Lower lobe of right lung (tissue), 2 donors: ENCODE results near the gene PIAS4. TPM values are rescaled to one million over a fixed set of nuclear protein-coding genes. Genes with fewer than 3 reads are reported as not detected.

Experiments used
- ATAC-seq, 2 donors: fragments of 200-7000 bp; cut with Tn5 transposase; one replicate each; pipeline ENCODE4 v1.9.1; 2020 to 2022; ENCODE audit warnings: mild to moderate bottlenecking in 2 of 2, moderate library complexity in 2 of 2
- DNase-seq: peaks from one replicate; pipeline ENCODE4 v3.0.0-alpha.2; 2020
- H3K27ac ChIP-seq: fragments of 200-600 bp; one replicate; pipeline ENCODE4 v1.8.0; 2022
- H3K27me3 ChIP-seq: fragments of 200-600 bp; one replicate; pipeline ENCODE4 v1.8.0; 2022; ENCODE audit warnings: low read depth
- H3K36me3 ChIP-seq: fragments of 200-600 bp; one replicate; pipeline ENCODE4 v1.8.0; 2022; ENCODE audit warnings: mild to moderate bottlenecking
- H3K4me1 ChIP-seq: fragments of 200-600 bp; one replicate; pipeline ENCODE4 v1.8.0; 2022
- H3K4me3 ChIP-seq: fragments of 200-600 bp; one replicate; pipeline ENCODE4 v1.8.0; 2022; ENCODE audit warnings: mild to moderate bottlenecking
- H3K9me3 ChIP-seq: fragments of 200-600 bp; one replicate; pipeline ENCODE4 v1.8.0; 2022
- intact Hi-C: fragments of 100-400 bp; cut with DNase I; formaldehyde crosslinking; loops from one replicate; pipeline ENCODE4 v1.11.0; 2022
- total RNA-seq: library from RNA; stranded (reverse); fragmentation: NEBNext Ultra II Directional; extraction: Animal tissue kit (Norgen Biotek cat#: 25700); gene quantifications from one replicate; pipeline ENCODE4 v1.2.1, GENCODE V29; 2021
- TF ChIP-seq, protein P1 (sequence below): fragments of 200-600 bp; IDR thresholded peaks from one replicate; pipeline ENCODE4 v1.8.0; 2022; ENCODE audit warnings: antibody characterized with exemption, mild to moderate bottlenecking
- donor health status: DM: no; HTN: yes; CAD: no; lungs with severe emphysema.

The PIAS4 gene
- total RNA-seq, 1 donor from 2014 or later: 27.6 TPM

DNA sequence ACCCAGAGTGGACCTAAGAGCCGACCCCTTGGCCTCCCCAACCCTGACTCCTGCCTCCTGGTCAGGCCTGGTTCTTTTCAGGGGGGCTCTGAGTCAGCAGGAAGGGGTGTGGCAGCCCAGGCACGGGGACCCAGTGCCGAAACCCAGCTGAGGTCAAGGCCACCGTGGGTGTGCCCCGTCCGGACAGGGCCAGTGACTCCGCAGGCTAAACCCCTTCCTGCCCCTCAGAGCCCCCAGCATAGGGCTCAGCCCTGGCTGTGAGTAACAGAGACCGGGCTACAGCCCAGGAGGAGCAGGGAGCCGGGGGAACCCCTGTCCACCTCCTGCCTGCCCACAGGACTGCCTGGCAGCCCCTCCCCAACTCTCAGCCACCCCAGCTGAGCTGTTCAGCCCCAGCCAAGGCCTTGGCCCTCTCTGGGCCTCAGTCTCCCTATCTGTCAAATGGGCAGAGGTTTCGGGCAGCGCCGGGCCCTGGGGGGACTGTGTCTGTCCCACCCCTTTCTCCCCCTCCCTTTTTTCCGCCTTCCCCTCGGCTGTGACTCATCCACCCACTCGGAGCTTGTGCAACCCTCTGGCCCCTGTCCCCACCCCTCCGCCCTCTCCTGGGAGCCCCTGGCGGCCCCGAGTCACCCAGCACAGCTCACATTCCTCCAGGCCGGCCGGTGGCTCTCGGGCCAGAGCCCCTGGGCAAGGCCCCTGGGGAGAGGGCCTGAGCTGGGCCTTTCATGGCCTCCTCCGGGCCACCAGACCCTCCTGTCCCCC, 50.6 kb downstream of the PIAS4 start:
- Histone ChIP-seq H3K36me3 (peaks cover 31% of the 10 kb centered on the region), H3K27ac (peak overlapping the region; percentile 94), H3K9me3 (no peaks in the 10 kb centered on the region), H3K27me3 (no peaks in the 10 kb centered on the region), H3K4me3 (peak overlapping the region; percentile 43), H3K4me1 (peaks cover 70% of the 10 kb centered on the region)
- peak; percentile 80 to 85 for ATAC-seq
- intact Hi-C loops: no loop called here
- DNase-seq: peak; percentile 92
- TF ChIP-seq, protein P1, sequence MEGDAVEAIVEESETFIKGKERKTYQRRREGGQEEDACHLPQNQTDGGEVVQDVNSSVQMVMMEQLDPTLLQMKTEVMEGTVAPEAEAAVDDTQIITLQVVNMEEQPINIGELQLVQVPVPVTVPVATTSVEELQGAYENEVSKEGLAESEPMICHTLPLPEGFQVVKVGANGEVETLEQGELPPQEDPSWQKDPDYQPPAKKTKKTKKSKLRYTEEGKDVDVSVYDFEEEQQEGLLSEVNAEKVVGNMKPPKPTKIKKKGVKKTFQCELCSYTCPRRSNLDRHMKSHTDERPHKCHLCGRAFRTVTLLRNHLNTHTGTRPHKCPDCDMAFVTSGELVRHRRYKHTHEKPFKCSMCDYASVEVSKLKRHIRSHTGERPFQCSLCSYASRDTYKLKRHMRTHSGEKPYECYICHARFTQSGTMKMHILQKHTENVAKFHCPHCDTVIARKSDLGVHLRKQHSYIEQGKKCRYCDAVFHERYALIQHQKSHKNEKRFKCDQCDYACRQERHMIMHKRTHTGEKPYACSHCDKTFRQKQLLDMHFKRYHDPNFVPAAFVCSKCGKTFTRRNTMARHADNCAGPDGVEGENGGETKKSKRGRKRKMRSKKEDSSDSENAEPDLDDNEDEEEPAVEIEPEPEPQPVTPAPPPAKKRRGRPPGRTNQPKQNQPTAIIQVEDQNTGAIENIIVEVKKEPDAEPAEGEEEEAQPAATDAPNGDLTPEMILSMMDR: peak; percentile 24

DNA sequence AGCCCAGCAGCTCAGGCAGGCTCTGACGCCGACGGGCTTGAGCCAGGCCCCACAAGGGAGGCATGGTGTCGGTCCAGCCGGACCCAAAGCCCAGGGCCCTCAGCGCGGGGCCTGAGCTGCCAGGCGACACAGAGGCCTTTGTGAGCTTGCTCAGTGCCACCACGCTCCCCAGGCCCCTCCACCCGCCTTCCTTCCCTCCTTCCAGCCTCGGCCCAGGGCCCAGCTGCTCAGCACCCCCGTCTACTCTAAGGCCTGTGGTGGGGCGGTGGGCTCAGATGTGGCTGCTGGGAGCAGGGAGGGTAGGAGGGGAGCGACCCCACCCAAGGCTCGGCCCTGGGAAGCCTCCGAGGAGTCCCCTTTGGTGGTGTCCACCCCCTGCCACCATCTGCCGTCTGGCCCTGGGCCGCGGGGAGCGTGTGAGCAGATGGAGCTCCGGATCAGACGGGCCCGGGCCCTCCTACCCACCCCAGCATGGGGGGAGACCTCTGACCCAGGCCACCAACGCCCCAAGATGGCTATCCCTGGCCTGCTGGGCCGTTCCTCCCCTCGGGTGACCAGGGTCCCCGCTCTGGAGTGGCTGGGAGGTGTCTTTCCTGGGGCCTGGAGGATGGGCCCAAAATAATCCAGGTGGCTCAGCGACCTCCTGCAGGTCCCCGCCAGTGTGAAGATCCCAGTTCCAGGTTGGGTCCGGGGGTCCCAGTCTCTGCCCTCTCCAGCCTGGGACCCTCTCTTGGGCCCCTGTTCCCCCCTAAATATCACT, 51.3 kb downstream of the PIAS4 start:
- no peaks in the 10 kb centered on the region for H3K27me3 ChIP-seq
- H3K4me1 ChIP-seq: peaks cover 70% of the 10 kb centered on the region
- intact Hi-C loops: no loop called here
- DNase-seq: peak; percentile 59
- H3K4me3 ChIP-seq: peak overlapping the region; percentile 43
- ATAC-seq: peak; percentile 3 to 5
- TF ChIP-seq, protein P1: no peak
- no peaks in the 10 kb centered on the region for H3K9me3 ChIP-seq
- H3K27ac ChIP-seq: peak overlapping the region; percentile 94
- H3K36me3 ChIP-seq: peaks cover 24% of the 10 kb centered on the region

DNA sequence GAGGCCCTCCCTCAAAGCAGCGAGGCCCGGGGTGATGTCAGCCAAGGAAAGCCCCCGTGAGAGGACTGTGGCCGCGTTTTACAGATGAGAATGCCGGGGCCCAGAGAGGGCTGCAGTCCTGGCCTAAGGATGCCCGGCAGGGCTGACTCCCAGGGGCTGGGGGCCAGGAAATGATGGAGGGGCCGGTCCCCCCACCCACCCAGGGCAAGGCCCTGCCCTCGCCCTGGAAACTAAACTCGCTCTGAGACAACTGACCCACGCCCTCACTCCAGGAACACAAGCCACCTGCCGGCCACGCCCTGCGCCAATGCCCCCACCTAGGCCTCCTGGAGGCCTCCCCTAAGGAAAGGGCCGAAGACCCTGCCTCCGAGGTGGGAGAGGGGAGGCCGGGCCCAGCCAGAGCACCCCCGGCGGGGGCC, 51.9 kb downstream of the PIAS4 start:
- TF ChIP-seq, protein P1: no peak
- ATAC-seq: no peak
- intact Hi-C loops: no loop called here
- DNase-seq: no peak
- no peaks in the 10 kb centered on the region for H3K9me3 ChIP-seq
- peak overlapping the region; percentile 43 for H3K4me3 ChIP-seq
- H3K27me3 ChIP-seq: no peaks in the 10 kb centered on the region
- H3K27ac ChIP-seq: peak overlapping the region; percentile 94
- peaks cover 75% of the 10 kb centered on the region for H3K4me1 ChIP-seq
- H3K36me3 ChIP-seq: peaks cover 18% of the 10 kb centered on the region

DNA sequence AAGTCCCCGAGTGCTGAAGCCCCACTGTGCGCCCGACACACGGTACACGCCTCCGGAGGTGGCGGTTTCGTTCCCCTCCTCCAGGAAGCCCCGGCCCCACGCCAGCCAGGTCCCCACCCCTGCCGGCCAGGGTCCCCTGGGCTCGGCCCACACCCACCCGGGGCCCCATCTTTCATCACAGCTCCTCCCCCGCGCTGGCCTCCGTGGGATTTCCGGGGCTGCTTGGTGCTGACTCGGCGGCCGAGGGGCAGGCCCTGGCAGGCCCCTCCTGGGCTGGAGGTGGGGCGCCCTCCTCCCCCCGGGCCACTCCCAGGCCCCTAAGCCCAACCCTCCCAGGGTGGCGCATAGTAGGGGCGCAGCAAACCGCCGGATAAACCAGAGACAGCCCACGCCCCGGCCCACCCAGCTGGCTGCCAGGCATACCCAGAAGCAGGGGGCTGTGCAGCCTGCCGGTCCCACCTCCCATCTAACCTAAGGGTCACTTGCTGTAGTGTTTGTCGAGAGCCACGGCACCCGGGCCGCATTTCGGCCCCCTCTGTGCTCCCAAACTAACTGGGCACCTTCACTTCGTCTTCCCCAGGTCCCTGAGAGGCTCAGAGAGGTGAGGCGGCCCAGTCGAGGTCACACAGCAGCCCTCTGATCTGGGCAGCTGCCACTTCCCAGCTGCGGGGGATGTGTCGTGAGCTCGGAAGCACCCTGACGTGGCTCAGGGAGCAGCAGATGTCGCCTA, 52.5 kb downstream of the PIAS4 start:
- intact Hi-C loops: no loop called here
- peaks cover 76% of the 10 kb centered on the region for H3K4me1 ChIP-seq
- no peaks in the 10 kb centered on the region for H3K27me3 ChIP-seq
- peaks cover 12% of the 10 kb centered on the region for H3K36me3 ChIP-seq
- H3K9me3 ChIP-seq: no peaks in the 10 kb centered on the region
- TF ChIP-seq, protein P1: no peak
- DNase-seq (peak; percentile 75), ATAC-seq (peak; percentile 3 to 17)
- peak overlapping the region; percentile 43 for H3K4me3 ChIP-seq
- H3K27ac ChIP-seq: peak overlapping the region; percentile 94

DNA sequence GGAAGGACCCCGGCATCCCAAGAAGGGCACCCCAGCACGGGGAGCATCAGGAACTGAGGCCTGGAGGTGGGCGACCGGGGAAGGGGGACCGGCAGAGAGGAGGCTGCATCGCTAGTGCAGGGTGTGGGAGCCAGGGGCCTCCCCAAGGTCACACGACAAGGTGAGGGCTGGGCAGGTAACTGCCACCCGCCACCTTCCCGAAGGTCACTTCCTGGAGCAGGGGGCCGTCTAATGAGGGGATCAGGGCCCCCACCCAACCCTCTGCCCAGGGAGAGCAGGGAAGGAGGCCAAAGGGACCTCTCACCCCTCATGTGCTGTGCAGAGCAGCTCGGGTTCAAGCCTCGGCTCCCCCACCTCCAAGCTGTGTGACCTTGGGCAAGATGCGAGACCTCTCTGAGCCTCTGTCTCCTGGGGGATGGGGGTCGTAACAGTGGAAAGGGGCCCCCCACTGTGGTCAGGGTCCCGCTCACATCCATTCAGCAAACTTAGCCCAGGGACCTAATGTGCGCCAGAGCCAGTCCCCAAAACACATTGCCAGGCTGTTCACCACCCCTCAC, 53.2 kb downstream of the PIAS4 start:
- H3K4me1 ChIP-seq: peaks cover 76% of the 10 kb centered on the region
- peak overlapping the region; percentile 94 for H3K27ac ChIP-seq
- ATAC-seq (no peak), DNase-seq (peak; percentile 47)
- intact Hi-C loops: no loop called here
- H3K4me3 ChIP-seq: peak overlapping the region; percentile 43
- TF ChIP-seq, protein P1: no peak
- H3K36me3 ChIP-seq: peaks cover 6% of the 10 kb centered on the region
- H3K9me3 ChIP-seq: no peaks in the 10 kb centered on the region
- no peaks in the 10 kb centered on the region for H3K27me3 ChIP-seq
